Measurements from ENCODE around the gene SARDH. TPM values are rescaled to one million over a fixed set of nuclear protein-coding genes. Genes with fewer than 3 reads are reported as not detected.

Gene SARDH
- total RNA-seq, 1 experiment from 2014 or later, result 5.3 TPM

DNA sequence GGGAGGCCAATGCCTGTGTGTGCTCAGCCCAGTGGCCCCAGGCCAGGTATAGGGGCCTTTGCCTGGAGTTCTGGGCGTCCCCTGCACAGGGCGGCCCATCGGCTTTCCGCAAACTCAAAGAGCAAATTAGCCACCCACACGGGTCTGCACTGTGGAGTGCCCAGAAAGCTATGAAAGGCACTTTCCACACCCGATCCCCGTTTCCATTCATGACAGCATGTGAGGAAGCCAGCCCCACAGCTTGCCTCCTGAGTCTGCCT is 96.8 kb downstream of the SARDH start:
- H3T11ph ChIP-seq (ENCODE audit: low read length), result no peak overlapping the region
- no peak overlapping the region for H2BK20ac ChIP-seq (ENCODE audit: low read depth, low read length, poor library complexity, severe bottlenecking)
- Mint-ChIP-seq H3K4me3 (no peak overlapping the region), H3K36me3 (ENCODE audit: insufficient read depth in 1 of 3, low read depth in 3 of 3) (no peaks in the 10 kb centered on the region), H3K27ac (no peak overlapping the region), H3K4me1 (peaks cover 20 to 27% of the 10 kb centered on the region in 2 experiments), H3K27me3 (ENCODE audit: low read depth) (peaks cover 7% of the 10 kb centered on the region), H3K9me3 (no peaks in the 10 kb centered on the region)
- H2BK120ac ChIP-seq (ENCODE audit: low read depth, low read length, poor library complexity, severe bottlenecking), result no peak overlapping the region
- no peaks in the 10 kb centered on the region for H3K79me1 ChIP-seq (ENCODE audit: insufficient read depth, low read depth, low read length, poor library complexity, severe bottlenecking)
- no peak overlapping the region for H3K14ac ChIP-seq (ENCODE audit: insufficient read depth, low read length)
- no peak overlapping the region for H2AFZ ChIP-seq (ENCODE audit: low read length)
- H4K5ac ChIP-seq (ENCODE audit: insufficient read length, low read depth, low read length), result no peak overlapping the region
- no peaks in the 10 kb centered on the region for H3K9me3 ChIP-seq (ENCODE audit: control insufficient read depth, low read depth, low read length)
- no peak overlapping the region for H2AK5ac ChIP-seq (ENCODE audit: insufficient read length, low read length)
- H2BK15ac ChIP-seq (ENCODE audit: low read depth, low read length), result no peak overlapping the region
- H2BK5ac ChIP-seq (ENCODE audit: insufficient read length, low read length), result no peak overlapping the region
- no CpG with 5 or more reads among the region's 7 CpGs for WGBS (ENCODE audit: extremely low coverage, insufficient read length, low lambda C conversion rate)
- no peak overlapping the region for H2BK12ac ChIP-seq (ENCODE audit: insufficient read length, low read depth, low read length)
- no peak overlapping the region for H3K56ac ChIP-seq (ENCODE audit: insufficient read length, low read depth, low read length)
- H3K9ac ChIP-seq (ENCODE audit: extremely low read depth, insufficient read length, low read length), result no peak overlapping the region
- H3K27ac ChIP-seq (ENCODE audit: insufficient read length, low read depth, low read length), result no peak overlapping the region
- no peak overlapping the region for H3K4me2 ChIP-seq (ENCODE audit: insufficient read depth, insufficient read length, low read length)
- no peak for DNase-seq
- H4K91ac ChIP-seq (ENCODE audit: insufficient read length, low read depth, low read length), result no peak overlapping the region
- H3K4ac ChIP-seq (ENCODE audit: low read depth, low read length), result no peak overlapping the region
- no peaks in the 10 kb centered on the region for H3K79me2 ChIP-seq (ENCODE audit: insufficient read depth, low read length)
- no peak overlapping the region for H4K8ac ChIP-seq (replicated peaks; ENCODE audit: insufficient read length, low read depth, low read length)
- no peak overlapping the region for H3K18ac ChIP-seq (ENCODE audit: insufficient read length, low read depth, low read length)
- no peaks in the 10 kb centered on the region for H3K23me2 ChIP-seq (ENCODE audit: insufficient read length, low read depth, low read length, poor library complexity, severe bottlenecking)
- no peaks in the 10 kb centered on the region; the same call in 1 of the 2 replicates for H3K4me1 ChIP-seq (ENCODE audit: insufficient read depth, low read length)
- TF ChIP-seq CTCF (conservative IDR thresholded peaks at IDR 0.05), result no peak
- H4K20me1 ChIP-seq (ENCODE audit: control insufficient read depth, insufficient read depth, insufficient read length), result no peaks in the 10 kb centered on the region
- no peaks in the 10 kb centered on the region for H3K27me3 ChIP-seq (ENCODE audit: insufficient read depth, low read length)
- H3K23ac ChIP-seq (ENCODE audit: insufficient read length, low read depth, low read length), result no peak overlapping the region

Data from H9 (cell line).